GM21737 (cell line): ENCODE data around the gene PDLIM3.
"Not testable (repeated sequence)": the region's sequence is repeated elsewhere in the genome, so short reads cannot be mapped to it uniquely, and the experiment has no call there.

Experiments
- ATAC-seq: cut with Tn5 transposase; IDR thresholded peaks from one replicate; pipeline ENCODE4 v1.9.1; 2021; ENCODE audit warnings: mild to moderate bottlenecking, moderate library complexity; ENCODE audit not compliant: unreplicated experiment

Gene PDLIM3, protein sequence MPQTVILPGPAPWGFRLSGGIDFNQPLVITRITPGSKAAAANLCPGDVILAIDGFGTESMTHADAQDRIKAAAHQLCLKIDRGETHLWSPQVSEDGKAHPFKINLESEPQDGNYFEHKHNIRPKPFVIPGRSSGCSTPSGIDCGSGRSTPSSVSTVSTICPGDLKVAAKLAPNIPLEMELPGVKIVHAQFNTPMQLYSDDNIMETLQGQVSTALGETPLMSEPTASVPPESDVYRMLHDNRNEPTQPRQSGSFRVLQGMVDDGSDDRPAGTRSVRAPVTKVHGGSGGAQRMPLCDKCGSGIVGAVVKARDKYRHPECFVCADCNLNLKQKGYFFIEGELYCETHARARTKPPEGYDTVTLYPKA

DNA sequence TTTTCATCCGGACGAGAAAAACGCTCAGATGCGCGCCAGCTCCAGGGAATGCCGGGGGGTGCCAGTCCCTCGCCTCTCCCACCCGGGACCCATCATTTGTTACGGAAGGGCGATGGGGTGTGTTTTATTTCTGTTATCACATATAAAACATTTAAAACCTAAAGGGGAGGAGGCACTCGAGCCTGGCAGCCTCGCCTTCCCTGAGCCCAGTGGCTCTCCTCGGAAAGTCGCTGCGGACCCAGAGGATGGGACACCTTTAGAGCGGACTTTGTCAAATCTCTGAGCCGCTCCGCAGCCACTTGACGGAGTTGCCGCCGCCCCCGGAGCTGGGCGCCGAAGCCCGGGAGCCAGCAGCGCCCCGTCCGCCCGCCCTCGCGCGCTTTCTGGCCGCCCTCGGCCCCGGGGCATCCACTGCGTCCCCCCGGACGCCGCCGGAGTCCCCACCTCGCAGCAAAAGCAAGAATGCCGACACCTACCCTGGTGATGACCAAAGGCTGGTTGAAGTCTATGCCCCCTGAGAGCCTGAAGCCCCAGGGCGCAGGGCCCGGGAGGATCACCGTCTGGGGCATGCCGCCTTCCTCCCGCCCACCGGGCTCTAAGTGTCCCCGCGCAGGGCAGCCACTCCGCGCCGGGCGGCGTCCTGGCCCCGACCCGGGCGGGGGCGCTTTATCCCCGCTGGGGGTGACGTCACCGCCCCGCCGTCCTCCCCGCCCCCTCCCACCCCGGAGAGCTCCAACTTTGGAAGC, at the start of gene PDLIM3:
PDLIM3 (minus strand) TSS at position 642 of the 746 bp plus-strand sequence; CDS start at position 569, 73 bp downstream.
- no peak for ATAC-seq

DNA sequence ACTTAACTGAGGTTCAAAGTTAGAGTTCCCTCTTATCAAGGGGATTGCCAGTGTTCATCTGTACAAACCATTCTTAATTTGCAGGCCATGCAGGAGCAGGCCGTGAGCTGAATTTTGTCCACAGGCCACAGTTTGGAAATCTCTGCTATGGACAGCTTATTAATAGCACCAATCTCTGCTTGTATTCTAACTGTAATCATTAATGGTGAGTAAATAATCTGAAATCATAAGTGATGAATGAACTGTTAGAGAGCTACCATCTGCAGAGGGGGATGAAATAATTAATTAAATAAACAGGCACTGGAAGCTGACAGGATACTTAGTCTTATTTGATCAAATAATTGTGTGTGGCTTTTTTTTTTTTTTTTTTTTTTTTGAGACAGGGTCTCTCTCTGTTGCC, 48.5 kb upstream of the PDLIM3 start:
- ATAC-seq, result no peak

DNA sequence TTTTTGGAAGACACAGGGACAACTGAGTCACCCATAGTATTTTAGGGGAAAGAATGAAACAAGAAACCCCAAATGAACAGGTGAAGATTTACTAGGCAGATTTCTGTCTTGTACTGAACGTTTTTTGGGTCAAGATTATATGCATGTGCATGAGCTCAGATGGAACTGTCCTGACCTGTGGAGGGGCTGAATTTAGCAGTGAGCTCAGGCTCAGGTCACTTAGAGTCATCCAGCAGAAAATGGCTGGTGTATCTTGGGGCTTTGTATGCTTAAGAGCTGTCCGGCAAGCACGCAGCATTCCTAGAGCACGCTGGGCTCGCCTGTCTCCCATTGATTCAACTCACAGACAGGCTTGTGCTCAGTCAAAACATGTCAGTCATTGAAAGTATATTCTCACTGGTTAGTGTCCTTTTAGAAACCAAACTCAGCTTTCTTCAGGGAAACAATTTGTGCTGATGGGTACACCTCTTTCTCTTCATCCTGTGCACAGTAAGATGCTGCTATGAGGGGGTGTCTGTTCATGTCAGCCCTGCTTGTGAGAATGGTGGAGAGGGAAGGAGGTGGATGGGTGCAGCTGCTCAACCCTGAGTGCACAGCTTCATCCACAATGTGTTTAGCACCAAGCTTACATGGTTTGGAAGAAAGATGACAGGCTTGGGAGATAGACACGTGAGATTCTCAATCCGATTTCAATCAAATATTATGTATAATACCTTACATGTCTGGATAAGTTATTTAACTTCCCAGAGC, 47.5 kb upstream of the PDLIM3 start:
- ATAC-seq, result no peak

DNA sequence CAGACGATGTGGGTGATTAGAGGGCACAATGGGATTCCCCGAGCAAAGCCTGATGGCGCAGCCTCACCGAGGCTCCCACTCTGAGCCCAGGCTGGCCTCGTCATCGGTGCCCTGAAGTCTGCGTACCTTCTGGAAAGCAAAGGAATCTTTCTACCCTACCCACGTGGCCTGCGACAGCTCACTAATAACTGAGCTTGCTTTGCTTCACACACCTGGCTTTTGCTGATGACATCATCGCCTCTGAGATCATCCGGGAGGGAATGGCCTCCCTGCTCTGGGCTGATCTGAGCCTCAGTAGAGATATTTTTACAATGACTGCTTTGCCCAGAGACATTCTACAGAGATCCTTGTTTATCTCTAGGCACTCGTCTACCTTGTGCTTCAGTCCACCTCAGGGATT, 45.4 kb upstream of the PDLIM3 start:
- no peak for ATAC-seq

DNA sequence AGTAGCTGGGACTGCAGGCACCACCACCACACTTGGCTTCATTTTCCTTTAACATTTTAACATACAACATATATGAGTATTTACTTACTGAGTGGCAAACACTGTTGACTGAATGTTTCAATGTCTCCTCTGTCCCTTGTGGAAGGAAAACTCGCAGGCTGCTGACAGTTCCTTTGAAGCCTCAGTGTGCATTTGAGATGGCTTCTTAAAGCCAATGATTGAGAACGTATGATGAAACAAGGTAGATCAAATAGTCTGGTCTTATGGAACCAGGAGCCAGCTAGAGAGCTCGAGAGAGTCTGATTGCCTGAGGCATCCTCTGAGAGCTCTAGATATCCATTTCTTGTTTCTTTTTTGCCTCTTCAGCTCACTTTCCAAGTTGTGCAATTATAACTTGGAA, 43.0 kb upstream of the PDLIM3 start:
- no peak for ATAC-seq

DNA sequence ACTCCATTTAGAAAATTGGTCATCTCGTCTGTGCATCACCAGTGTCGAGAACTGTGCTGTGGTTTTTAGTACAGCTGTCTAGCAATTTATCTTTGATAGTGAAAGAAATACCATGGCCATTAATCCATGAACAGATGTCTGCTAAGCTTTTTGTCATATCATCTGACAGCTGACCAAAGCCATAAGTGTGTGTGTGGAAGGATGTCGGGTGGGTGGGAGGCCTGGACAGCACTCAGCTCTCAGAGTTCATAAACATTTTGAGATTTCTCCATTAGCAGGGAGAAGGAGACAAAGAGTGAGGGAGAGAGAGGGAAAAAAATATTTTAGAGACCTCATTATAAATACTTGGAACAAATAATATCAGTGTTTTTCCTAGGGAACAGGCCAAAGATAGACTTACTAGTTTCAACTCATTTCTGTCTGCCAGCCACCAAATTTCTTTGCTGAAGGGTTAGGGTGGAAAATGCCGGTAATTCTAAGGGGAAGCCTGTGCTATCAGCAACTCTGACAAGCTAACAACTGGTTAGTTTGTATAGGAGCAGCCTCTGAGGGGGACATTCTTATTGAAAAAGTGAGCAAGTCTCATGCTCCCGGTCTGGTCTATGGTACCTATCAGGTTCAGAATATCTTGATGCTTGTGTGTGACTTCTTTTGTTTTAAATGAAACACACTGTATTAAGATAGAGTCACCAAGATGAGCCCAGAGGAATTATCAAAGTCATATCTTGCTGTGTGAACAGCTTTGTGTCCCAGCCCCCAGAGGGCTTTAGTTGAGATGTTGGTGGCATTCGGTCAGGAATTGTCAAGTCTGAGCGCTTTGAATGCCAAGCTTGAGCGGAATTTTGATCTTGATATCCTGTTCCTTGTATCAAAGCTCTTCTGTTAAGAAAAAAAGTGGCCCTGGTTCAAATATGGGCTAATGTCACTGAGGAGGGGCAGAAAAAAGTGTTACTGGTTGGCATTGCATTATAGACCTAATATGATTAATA, 41.9 kb upstream of the PDLIM3 start:
- ATAC-seq, result no peak

DNA sequence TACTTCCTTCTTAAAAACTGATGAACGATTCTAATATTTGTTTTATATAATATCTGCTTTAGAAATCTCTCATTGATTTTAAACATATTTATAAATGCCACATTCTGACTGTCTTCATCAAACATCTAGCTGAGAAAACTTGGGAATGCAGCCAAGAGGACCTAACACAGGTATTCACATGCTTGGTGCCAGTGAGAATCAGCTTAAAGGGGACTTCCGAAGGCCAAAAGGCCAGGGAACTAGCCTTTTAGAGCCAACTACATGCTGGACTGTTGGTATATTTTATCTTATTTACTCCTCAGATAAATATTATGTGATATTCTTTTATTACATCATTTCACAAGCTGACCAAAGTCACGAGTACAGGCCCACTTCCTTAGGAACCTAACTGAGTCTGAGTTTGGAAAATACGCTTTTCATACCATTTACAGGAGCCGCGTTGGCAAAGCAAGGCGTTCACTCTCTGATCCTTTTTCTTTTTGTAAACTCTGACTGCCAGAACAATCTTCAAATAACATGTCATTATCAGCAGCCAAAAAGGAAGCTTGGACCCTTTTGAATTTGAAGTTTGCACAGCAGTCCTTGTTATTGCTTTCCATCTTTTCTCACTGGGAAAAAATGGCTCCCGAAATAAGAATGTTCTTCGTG, 41.1 kb upstream of the PDLIM3 start:
- ATAC-seq, result no peak

DNA sequence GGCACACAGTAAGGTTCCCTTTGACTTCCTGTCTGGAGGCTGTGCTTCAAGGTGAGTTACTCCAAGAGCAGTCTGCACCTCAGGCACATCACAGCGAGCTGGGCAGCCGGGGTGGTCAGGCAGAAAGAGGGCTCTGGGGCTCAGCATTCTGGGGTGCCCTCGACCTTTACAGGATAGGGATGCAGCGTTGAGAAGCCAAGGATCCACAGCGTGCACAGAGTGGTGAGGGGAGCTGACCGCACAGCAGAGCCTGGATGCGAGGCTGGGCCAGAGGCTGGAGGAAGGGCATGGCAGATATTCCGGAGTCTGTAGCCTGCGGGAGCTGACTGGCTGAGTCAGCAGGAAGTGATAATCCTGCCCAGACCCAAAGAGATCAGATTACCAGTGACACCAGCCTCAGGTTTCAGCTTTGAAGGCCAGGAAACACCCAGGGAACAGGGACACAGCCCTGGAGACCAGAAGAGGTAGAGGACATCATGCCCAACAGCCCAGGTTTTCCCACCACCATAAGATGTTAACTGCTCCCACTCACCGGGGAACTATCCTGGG, 38.4 kb upstream of the PDLIM3 start:
- no peak for ATAC-seq

DNA sequence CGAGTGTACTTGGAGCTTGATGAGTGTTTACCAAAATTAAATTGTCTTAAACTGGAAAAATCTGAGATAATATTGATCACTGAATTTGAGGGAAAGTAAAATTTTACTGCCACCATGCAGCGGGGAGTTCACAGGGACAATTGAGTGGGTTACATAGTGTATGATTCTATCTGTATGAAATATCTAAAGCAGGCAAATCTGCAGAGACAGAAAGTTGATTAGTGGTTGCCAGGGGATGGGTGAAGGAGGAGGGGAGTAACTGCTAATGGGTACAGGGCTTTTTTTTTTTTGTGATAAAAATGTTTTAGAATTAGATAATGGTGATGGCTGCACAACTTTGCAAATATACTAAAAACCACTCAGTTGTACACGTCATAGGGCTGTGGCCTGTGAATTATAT, 35.4 kb upstream of the PDLIM3 start:
- ATAC-seq, result no peak

DNA sequence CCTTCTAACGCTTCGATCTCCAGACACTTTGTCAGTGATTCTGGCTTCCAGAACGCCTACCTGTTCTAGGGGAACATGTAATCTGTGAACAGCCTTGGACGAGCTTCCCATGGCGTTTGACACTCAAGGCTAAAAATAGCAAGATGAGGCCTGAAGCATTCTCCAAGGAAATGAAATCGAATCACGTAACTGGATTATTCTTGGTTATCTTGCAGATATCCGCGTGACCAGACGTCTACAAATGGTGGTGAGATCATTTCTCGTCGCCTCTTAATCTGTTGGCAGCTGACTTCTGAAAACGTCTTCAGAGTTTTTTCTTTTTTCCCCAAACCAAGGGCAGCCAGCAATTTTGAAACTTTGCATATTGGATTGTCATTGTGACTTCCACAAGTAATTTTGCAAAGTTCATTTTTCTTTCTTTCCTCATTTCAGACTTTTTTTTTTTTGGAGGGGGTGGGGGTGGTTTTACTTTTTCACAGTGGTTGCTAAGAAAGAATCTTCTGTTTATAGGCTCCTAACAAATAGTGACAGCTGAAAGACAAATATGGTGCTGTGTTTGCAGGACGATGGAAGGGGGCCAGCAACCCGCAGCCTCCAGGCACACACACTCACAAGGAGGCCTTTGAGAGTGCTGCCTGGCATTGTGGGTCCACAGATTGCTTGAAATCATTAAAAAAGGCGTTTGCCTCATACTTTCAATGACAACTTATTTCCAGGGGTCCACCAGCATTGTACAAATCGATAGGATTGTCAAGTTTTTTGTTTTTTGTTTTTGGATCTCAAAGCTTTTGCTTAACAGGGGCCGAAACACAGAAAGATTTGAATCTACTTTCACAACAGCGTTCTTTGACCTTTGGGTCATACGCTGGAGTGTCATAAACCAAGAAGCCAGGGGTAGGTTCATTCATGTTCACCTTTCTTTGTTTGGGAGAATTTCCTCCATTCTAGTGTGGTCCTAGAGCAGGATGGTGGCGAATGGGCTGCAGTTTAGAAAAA, 32.4 kb upstream of the PDLIM3 start:
- no peak for ATAC-seq

DNA sequence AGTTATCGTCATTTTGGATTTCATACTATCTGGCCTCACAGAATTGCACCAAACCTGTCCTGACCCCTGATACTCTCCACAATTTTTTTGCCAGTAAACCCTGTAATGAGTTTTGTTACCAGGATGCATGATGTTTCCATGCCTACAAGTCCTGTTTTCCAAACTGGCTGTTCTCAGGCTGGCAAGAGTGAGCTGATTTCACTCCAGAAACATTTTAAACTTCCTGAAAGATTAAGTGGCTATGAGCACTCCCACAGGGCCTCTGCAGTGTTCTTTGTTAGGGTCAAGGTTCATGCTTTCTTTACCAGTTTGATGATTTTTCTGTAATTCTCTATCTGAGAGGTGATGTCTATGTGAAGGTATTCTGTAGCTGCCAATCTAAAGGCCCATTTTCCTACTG, 31.7 kb upstream of the PDLIM3 start:
- no peak for ATAC-seq

DNA sequence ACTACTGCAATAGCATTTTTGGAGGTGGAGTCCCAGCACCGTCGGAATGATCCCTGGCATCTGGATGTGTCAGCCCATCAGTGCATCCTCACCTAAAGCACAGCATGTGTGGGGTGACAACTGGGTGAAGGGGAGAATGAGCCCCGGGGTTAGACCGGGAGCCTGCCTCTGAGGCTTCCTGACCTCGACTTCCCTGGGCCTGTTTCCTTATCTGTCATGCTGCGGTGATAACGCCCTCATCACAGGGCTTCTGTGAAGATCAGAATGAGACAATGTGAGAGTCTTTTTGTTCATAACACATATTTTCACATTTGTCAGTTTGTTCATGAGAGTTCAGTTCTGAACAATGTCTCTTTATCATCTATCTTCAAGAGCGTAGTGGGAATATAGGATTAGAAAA, 31.1 kb upstream of the PDLIM3 start:
- ATAC-seq, result no peak

DNA sequence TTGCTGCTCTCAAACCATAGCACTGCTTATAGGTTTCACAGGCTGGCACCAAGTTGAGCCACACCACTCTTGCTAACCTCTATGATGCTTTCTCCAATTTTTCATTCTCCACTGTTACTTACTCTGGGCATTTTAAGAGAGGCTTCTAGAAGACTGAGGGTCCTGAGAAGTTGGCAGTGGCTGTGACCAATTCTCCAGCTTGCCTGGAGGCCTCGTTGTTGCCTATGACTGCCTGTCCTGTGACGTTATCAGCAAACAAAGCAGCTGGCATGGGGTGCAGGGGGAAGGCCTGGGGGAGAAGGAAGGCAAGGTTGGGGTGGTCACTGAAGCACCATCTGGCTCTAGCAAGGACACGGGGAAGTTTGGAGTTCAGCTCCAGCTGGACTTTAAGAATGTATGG, 30.4 kb upstream of the PDLIM3 start:
- ATAC-seq, result no peak

DNA sequence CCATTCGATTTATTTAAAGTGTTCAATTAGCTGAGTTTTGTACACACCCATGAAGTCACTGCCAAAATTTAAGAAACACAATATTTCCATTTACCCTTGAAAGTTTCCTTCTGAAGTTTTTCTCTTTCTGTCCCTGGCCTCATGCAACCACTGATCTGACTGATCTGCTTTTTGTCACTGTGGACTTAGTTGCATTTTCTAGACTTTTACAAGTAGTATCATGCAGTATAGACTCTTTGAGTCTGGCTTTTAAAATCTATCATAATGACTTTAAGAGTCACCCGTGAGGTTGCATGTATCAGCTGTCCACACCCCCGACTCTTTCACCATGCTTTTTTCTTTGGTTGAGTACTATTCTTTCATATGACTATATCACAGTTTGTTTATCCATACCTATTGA, 29.0 kb upstream of the PDLIM3 start:
- no peak for ATAC-seq

DNA sequence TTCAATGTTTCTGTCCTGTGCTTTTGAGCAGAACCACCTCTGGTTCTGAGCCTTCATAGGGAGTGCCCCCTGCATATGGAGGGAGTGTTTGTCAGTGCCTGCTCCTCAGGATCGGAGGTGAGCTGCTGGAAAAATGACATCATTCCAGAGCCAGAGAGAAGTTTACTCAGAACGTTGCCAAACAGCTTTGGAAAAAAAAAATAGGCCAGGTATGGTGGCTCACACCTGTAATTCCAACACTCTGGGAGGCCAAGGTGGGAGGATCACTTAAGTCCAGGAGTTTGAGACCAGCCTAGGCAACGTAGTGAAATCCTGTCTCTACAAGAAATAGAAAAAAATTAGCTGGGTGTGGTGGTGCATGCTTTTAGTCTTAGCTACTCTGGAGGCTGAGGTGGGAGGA, 27.2 kb upstream of the PDLIM3 start:
- ATAC-seq, result no peak

DNA sequence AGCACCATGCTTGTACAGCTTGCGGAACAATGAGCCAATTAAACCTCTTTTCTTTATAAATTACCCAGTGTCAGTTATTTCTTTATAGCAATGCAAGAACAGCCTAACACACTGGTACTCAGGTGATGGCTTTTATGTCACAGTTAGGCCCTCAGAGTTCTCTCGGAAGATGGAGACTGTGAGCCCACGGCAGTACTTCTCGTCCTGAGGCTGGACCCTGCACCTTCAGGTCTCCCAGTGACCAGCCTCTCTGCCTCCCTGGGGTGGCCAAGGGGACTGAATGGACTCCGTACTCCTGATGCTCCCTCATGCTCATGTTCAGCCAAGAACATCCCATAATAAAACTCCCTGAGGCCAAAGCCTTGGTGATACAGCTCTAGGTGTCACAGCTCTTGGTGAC, 25.0 kb upstream of the PDLIM3 start:
- ATAC-seq, result no peak

DNA sequence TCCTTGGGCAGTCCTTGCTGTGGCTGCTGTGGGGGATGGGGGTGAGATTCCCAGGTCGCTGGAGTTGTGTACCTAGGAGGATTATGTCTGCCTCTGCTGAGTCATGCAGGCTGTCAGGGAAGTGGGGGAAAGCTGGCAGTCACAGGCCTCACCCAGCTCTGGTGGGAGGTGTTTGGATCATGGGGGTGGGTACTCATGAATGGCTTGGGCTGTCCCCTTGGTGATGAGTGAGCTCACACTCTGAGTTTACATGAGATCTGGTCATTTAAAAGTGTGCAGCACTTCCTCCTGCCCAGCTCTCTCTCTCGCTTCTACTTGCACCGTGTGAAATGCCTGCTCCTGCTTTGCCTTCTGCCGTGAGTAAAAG, 24.6 kb upstream of the PDLIM3 start:
- no peak for ATAC-seq

DNA sequence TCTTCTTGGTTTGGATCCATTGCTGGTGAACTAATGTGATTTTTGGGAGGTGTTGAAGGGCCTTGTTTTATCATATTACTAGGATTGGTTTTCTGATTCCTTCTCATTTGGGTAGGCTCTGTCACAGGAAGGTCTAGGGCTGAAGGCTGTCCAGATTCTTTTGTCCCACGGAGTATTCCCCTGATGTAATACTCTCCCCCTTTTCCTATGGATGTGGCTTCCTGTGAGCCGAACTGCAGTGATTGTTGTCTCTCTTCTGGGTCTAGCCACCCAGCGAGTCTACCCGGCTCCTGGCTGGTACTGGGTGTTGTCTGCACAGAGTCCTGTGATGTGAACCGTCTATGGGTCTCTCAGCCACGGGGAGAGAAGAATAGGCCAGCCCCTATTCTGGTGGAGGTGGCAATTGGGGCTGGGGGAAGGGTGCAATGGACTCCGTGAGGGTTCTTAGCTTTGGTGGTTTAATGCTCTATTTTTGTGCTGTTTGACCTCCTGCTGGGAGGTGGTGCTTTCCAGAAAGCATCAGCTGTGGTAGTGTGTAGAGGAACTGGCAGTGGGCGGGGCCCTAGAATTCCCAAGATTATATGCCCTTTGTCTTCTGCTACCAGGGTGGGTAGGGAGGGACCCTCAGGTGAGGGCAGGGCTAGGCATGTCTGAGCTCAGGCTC, 24.1 kb upstream of the PDLIM3 start:
- ATAC-seq, result not testable (repeated sequence)
